Loucy (cell line): Measurements from ENCODE around the gene C5orf15.

ENCODE experiments used
- H2AFZ ChIP-seq: fragments of 200-600 bp; sonication (generic); 2 replicates; pipeline ENCODE4 v1.6.0; 2016; ENCODE audit warnings: antibody characterized with exemption, mild to moderate bottlenecking, low read length, moderate library complexity
- H3F3A ChIP-seq: fragments of 200-600 bp; 2 replicates; pipeline ENCODE4 v1.6.0; 2016; ENCODE audit warnings: antibody characterized with exemption, low read depth, mild to moderate bottlenecking
- H3K27me3 ChIP-seq: fragments of 200-600 bp; sonication (generic); 2 replicates; pipeline ENCODE4 v1.6.1; 2014; ENCODE audit warnings: low read length, mild to moderate bottlenecking; ENCODE audit not compliant: insufficient read depth, poor library complexity, severe bottlenecking
- H3K36me3 ChIP-seq: fragments of 200-600 bp; sonication (generic); 2 replicates; pipeline ENCODE4 v1.6.1; 2016; ENCODE audit warnings: low read length; ENCODE audit not compliant: insufficient read depth
- H3K4me1 ChIP-seq: fragments of 200-600 bp; sonication (generic); 2 replicates; pipeline ENCODE4 v1.5.1; 2014; ENCODE audit warnings: low read length, mild to moderate bottlenecking; ENCODE audit not compliant: insufficient read depth, poor library complexity, severe bottlenecking
- H3K4me2 ChIP-seq: fragments of 200-600 bp; sonication (generic); 2 replicates; pipeline ENCODE4 v1.6.0; 2014; ENCODE audit warnings: antibody characterized with exemption, low read length, low read depth, mild to moderate bottlenecking; ENCODE audit not compliant: poor library complexity, severe bottlenecking
- H3K4me3 ChIP-seq: fragments of 200-600 bp; sonication (generic); 2 replicates; pipeline ENCODE4 v1.5.1; 2014; ENCODE audit warnings: low read length, mild to moderate bottlenecking, mixed read lengths; ENCODE audit not compliant: poor library complexity, severe bottlenecking
- H3K79me2 ChIP-seq: fragments of 200-600 bp; sonication (generic); 2 replicates; pipeline ENCODE4 v1.6.1; 2014; ENCODE audit warnings: low read length; ENCODE audit not compliant: insufficient read depth
- H3K9ac ChIP-seq: fragments of 200-600 bp; sonication (generic); 2 replicates; pipeline ENCODE4 v1.6.0; 2014; ENCODE audit warnings: mild to moderate bottlenecking, low read depth, low read length, moderate library complexity; ENCODE audit not compliant: poor library complexity, severe bottlenecking
- H3K9me2 ChIP-seq: fragments of 200-600 bp; sonication (generic); replicated peaks from 2 replicates; pipeline ENCODE4 v1.6.1; 2016; ENCODE audit warnings: low read depth, low read length, mixed read lengths
- H3K9me3 ChIP-seq: fragments of 200-600 bp; sonication (generic); 2 replicates; pipeline ENCODE4 v1.6.1; 2014; ENCODE audit warnings: mild to moderate bottlenecking, antibody characterized with exemption, low read length, low read depth; ENCODE audit not compliant: insufficient read depth
- H4K20me1 ChIP-seq: fragments of 200-600 bp; sonication (generic); 2 replicates; pipeline ENCODE4 v1.6.0; 2014; ENCODE audit warnings: antibody characterized with exemption, low read length, mild to moderate bottlenecking; ENCODE audit not compliant: insufficient read depth, poor library complexity, severe bottlenecking
- CTCF ChIP-seq: fragments of 200-600 bp; sonication (generic); conservative IDR thresholded peaks from 2 replicates; pipeline ENCODE4 v1.5.1; 2014; ENCODE audit warnings: mild to moderate bottlenecking, antibody characterized with exemption, low read length
- EZH2phosphoT487 ChIP-seq: fragments of 200-600 bp; IDR thresholded peaks from 2 replicates; pipeline ENCODE4 v1.6.1; 2018; ENCODE audit warnings: antibody characterized with exemption, mild to moderate bottlenecking, moderate library complexity, borderline replicate concordance

C5orf15 gene

DNA sequence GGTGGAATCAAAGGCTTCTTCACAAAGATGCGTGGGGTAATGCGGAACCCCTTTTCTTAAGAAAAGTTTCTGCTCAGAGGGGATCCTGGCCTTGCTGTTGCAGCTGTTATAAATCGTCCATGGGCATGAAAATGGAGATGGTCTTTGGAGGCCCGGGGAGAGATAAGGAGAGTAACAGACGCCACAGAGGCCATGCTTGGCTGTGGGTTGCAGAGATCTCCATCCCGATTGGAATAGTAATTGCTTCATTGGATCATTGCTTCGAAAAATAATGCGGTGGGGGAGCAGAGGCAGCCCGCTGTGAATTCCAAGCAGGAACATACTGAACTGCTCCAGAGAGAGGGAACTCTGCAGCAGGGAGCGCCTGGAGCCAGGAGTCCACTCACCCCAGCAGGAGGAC lies 55.5 kb downstream of the C5orf15 start:
- Histone ChIP-seq H3K9ac (no peak overlapping the region), H3F3A (no peaks in the 10 kb centered on the region), H3K9me3 (no peaks in the 10 kb centered on the region), H3K4me1 (no peaks in the 10 kb centered on the region), H3K36me3 (no peaks in the 10 kb centered on the region), H2AFZ (no peak overlapping the region), H3K9me2 (no peaks in the 10 kb centered on the region), H3K4me3 (no peak overlapping the region), H4K20me1 (no peaks in the 10 kb centered on the region), H3K4me2 (no peak overlapping the region), H3K79me2 (no peaks in the 10 kb centered on the region), H3K27me3 (no peaks in the 10 kb centered on the region)
- TF ChIP-seq CTCF, result no peak
- TF ChIP-seq EZH2phosphoT487, result no peak

DNA sequence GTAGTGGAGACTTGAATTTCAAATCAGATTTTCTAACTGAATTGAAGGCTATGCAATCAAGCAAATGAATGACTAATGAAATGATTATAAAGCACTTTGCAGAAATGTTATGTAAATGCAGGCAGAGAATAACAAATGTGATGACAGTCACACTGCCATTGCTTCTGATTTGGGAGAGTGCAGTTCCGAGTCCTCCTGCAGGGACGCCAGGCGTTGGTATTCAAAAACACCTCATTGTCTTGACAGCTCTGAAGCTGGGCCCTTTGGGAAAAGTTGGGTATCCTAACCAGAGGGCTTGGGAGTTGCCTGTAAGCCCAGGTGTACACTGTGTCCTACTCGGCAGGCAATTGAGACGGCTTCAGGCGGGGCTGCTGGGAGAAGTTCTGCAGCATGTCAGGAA lies 57.9 kb downstream of the C5orf15 start:
- Histone ChIP-seq H3K36me3 (no peaks in the 10 kb centered on the region), H3K9me2 (no peaks in the 10 kb centered on the region), H3K9me3 (no peaks in the 10 kb centered on the region), H3K4me2 (no peak overlapping the region), H3K27me3 (no peaks in the 10 kb centered on the region), H3F3A (no peaks in the 10 kb centered on the region), H3K4me3 (no peak overlapping the region), H4K20me1 (no peaks in the 10 kb centered on the region), H3K79me2 (no peaks in the 10 kb centered on the region), H3K4me1 (no peaks in the 10 kb centered on the region), H3K9ac (no peak overlapping the region), H2AFZ (no peak overlapping the region)
- no peak for TF ChIP-seq EZH2phosphoT487

GRCh38 chr5:133909603-133910002 lies 58.8 kb downstream of the C5orf15 start:
- H3K4me3 ChIP-seq, result no peak overlapping the region
- H3K4me2 ChIP-seq, result no peak overlapping the region
- H3K9me3 ChIP-seq, result no peaks in the 10 kb centered on the region
- H3K9me2 ChIP-seq, result no peaks in the 10 kb centered on the region
- H2AFZ ChIP-seq, result no peak overlapping the region
- H3K27me3 ChIP-seq, result no peaks in the 10 kb centered on the region
- TF ChIP-seq EZH2phosphoT487 (no peak), CTCF (no peak)
- H3K79me2 ChIP-seq, result no peaks in the 10 kb centered on the region
- no peak overlapping the region for H3K9ac ChIP-seq
- H3K36me3 ChIP-seq, result no peaks in the 10 kb centered on the region
- H3F3A ChIP-seq, result no peaks in the 10 kb centered on the region
- no peaks in the 10 kb centered on the region for H3K4me1 ChIP-seq
- H4K20me1 ChIP-seq, result no peaks in the 10 kb centered on the region

DNA sequence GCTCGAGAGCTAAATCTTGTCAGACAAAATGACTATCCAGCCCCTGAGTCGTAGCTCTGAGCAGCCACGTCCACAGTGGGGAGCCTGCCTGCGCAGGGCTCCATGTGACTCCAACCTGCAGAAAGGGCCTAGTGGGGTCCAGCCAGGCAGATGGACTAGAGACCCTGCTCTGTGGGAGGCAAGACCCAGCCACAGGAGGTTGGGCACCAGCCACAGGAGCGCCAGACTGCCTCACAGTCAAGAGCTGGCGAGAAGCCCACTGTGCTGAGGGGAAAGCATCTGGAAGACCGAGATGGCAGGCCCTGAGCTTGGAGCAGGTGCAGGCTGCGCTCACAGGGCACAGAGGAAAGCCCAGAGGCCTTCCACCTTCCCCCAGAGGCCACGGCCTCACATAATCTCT lies 61.4 kb downstream of the C5orf15 start:
- Histone ChIP-seq H3K9me3 (no peaks in the 10 kb centered on the region), H2AFZ (no peak overlapping the region), H3K27me3 (no peaks in the 10 kb centered on the region), H3K79me2 (no peaks in the 10 kb centered on the region), H3K4me3 (no peak overlapping the region), H3K9ac (no peak overlapping the region), H3F3A (no peaks in the 10 kb centered on the region), H3K36me3 (no peaks in the 10 kb centered on the region), H4K20me1 (no peaks in the 10 kb centered on the region), H3K4me1 (no peaks in the 10 kb centered on the region), H3K4me2 (no peak overlapping the region), H3K9me2 (no peaks in the 10 kb centered on the region)
- no peak for TF ChIP-seq CTCF
- TF ChIP-seq EZH2phosphoT487, result no peak
